ENCODE data around the gene GABBR2. TPM values are rescaled to one million over a fixed set of nuclear protein-coding genes. Genes with fewer than 3 reads are reported as not detected.

GABBR2 gene
- total RNA-seq, 1 experiment from 2014 or later, result not detected

DNA sequence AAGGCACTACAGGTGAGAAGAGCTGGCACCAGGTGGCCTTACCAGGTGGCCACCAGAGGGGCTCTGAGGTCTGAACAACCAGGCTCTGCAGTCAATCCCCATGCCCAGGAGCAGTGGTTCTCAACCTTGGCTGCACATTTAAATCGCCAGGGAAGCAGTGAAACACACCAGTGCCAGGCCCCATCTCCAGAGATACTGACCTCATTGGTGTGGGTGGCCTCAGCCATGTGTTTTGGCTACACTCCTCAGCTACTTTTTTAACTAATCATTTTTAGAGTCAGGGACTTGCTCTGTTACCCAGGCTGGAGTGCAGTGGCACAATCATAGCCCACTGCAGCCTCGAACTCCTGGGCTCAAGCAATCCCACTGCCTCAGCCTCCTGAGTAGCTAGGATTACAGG lies 56.0 kb downstream of the GABBR2 start:
- H3K4me3 ChIP-seq (ENCODE audit: low read depth, low read length, poor library complexity, severe bottlenecking), result no peak overlapping the region
- intact Hi-C loops (cut with micrococcal nuclease; ENCODE audit: unreplicated experiment), result no loop called here
- no TSS peak for BruUV-seq (replicated peaks)
- CTCF ChIA-PET, result interaction anchor here (0.6 kb wide), 1 partner anchor 347 kb away, joined by 4 read pairs; no protein-coding TSS in a partner anchor
- H3K36me3 ChIP-seq (ENCODE audit: insufficient read depth, low read length, poor library complexity, severe bottlenecking), result no peaks in the 10 kb centered on the region
- H3K4me1 ChIP-seq (ENCODE audit: insufficient read depth, low read length, poor library complexity, severe bottlenecking), result no peaks in the 10 kb centered on the region
- no peak for DNase-seq (ENCODE audit: low spot score)
- H3K27me3 ChIP-seq (replicated peaks; ENCODE audit: insufficient read depth, low read depth, low read length, poor library complexity), result peaks cover 37% of the 10 kb centered on the region
- POLR2A ChIA-PET (ENCODE audit: low non-redundant PET), result no interaction called here
- TF ChIP-seq EZH2 (IDR thresholded peaks at IDR 0.05; ENCODE audit: borderline replicate concordance, low read depth, low read length, poor library complexity, severe bottlenecking), result no peak
- TF ChIP-seq, protein P1, sequence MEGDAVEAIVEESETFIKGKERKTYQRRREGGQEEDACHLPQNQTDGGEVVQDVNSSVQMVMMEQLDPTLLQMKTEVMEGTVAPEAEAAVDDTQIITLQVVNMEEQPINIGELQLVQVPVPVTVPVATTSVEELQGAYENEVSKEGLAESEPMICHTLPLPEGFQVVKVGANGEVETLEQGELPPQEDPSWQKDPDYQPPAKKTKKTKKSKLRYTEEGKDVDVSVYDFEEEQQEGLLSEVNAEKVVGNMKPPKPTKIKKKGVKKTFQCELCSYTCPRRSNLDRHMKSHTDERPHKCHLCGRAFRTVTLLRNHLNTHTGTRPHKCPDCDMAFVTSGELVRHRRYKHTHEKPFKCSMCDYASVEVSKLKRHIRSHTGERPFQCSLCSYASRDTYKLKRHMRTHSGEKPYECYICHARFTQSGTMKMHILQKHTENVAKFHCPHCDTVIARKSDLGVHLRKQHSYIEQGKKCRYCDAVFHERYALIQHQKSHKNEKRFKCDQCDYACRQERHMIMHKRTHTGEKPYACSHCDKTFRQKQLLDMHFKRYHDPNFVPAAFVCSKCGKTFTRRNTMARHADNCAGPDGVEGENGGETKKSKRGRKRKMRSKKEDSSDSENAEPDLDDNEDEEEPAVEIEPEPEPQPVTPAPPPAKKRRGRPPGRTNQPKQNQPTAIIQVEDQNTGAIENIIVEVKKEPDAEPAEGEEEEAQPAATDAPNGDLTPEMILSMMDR (conservative IDR thresholded peaks at IDR 0.05; ENCODE audit: low read depth, low read length), result no peak
- H3K9me3 ChIP-seq (ENCODE audit: low read depth, low read length, poor library complexity, severe bottlenecking), result no peaks in the 10 kb centered on the region
- H3K27ac ChIP-seq (ENCODE audit: low read depth, low read length, poor library complexity, severe bottlenecking), result no peak overlapping the region

DNA sequence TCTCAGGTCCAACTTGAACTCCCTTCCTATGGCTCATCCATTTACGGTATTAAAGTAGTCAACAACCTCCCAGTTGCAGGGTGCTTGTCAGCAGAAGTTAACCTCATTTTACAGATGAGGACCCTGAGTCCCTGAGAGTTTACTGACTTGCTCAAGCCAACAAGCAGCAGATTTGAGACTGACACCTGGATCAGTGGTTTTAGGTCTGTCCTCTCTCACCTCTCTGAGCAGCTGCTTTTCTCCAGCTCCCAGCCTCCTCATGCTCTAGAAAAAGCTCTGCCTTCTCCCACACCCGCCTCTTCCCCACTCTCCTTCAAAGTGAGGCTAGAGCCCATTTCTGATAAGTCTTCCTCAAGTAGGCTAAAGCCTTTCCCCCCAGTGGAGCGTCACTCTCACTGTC lies 56.4 kb downstream of the GABBR2 start:
- ChIA-PET POLR2A (ENCODE audit: low non-redundant PET) (no interaction called here), CTCF (interaction anchor here (0.6 kb wide), 1 partner anchor 347 kb away, joined by 4 read pairs; no protein-coding TSS in a partner anchor)
- Histone ChIP-seq H3K4me1 (ENCODE audit: insufficient read depth, low read length, poor library complexity, severe bottlenecking) (no peaks in the 10 kb centered on the region), H3K9me3 (ENCODE audit: low read depth, low read length, poor library complexity, severe bottlenecking) (no peaks in the 10 kb centered on the region), H3K36me3 (ENCODE audit: insufficient read depth, low read length, poor library complexity, severe bottlenecking) (no peaks in the 10 kb centered on the region), H3K27me3 (replicated peaks; ENCODE audit: insufficient read depth, low read depth, low read length, poor library complexity) (peaks cover 37% of the 10 kb centered on the region), H3K4me3 (ENCODE audit: low read depth, low read length, poor library complexity, severe bottlenecking) (no peak overlapping the region), H3K27ac (ENCODE audit: low read depth, low read length, poor library complexity, severe bottlenecking) (no peak overlapping the region)
- intact Hi-C loops (cut with micrococcal nuclease; ENCODE audit: unreplicated experiment), result no loop called here
- no peak for TF ChIP-seq EZH2 (IDR thresholded peaks at IDR 0.05; ENCODE audit: borderline replicate concordance, low read depth, low read length, poor library complexity, severe bottlenecking)
- TF ChIP-seq, protein P1 (conservative IDR thresholded peaks at IDR 0.05; ENCODE audit: low read depth, low read length), result no peak
- BruUV-seq (replicated peaks), result no TSS peak
- DNase-seq (ENCODE audit: low spot score), result no peak

DNA sequence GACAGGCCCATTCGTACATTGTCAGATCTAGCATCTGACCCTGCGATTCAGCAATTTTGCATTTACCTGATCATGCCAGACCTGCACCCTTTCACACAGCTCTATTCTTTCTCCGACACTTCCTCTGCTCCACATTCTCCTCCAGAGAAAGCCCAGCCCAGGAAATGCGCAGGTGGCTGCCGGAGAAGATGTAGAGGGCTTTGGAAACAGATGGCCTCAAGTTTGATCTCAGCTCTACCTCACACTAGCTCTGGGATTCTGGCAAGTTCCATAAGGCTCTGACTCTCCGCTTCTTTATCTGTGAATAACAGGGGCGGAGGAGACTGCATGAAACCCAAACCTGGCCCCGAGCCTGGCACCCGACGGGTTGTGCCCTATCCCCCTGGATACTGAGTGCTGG lies 61.5 kb downstream of the GABBR2 start:
- H3K36me3 ChIP-seq (ENCODE audit: insufficient read depth, low read length, poor library complexity, severe bottlenecking), result no peaks in the 10 kb centered on the region
- no peaks in the 10 kb centered on the region for H3K4me1 ChIP-seq (ENCODE audit: insufficient read depth, low read length, poor library complexity, severe bottlenecking)
- no peak overlapping the region for H3K4me3 ChIP-seq (ENCODE audit: low read depth, low read length, poor library complexity, severe bottlenecking)
- ChIA-PET POLR2A (ENCODE audit: low non-redundant PET) (no interaction called here), CTCF (no interaction called here)
- H3K27me3 ChIP-seq (replicated peaks; ENCODE audit: insufficient read depth, low read depth, low read length, poor library complexity), result peaks cover 28% of the 10 kb centered on the region
- TF ChIP-seq EZH2 (IDR thresholded peaks at IDR 0.05; ENCODE audit: borderline replicate concordance, low read depth, low read length, poor library complexity, severe bottlenecking), result no peak
- TF ChIP-seq, protein P1 (conservative IDR thresholded peaks at IDR 0.05; ENCODE audit: low read depth, low read length), result no peak
- no TSS peak for BruUV-seq (replicated peaks)
- DNase-seq (ENCODE audit: low spot score), result no peak
- H3K27ac ChIP-seq (ENCODE audit: low read depth, low read length, poor library complexity, severe bottlenecking), result no peak overlapping the region
- intact Hi-C loops (cut with micrococcal nuclease; ENCODE audit: unreplicated experiment), result no loop called here
- no peaks in the 10 kb centered on the region for H3K9me3 ChIP-seq (ENCODE audit: low read depth, low read length, poor library complexity, severe bottlenecking)

All from A673 (cell line).